GDM1 (cell line): Measurements from ENCODE around the gene PYCR2.
"Not testable (repeated sequence)": the region's sequence is repeated elsewhere in the genome, so short reads cannot be mapped to it uniquely, and the experiment has no call there.

Experiments used
- DNase-seq: peaks from one replicate; lab custom pipeline; 2025; lab: John Stamatoyannopoulos, UW

The PYCR2 gene

GRCh38 chr1:225923692-225924555 lies at the start of gene PYCR2:
PYCR2 (minus strand) TSS chr1:225924250; CDS start chr1:225924110, 140 bp downstream.
- peak; percentile 96 for DNase-seq

- DNase-seq: no peak
These were observed 49.1 kb upstream of the PYCR2 start for GRCh38 chr1:225973158-225973557.

- DNase-seq: no peak
These were observed 48.5 kb upstream of the PYCR2 start for GRCh38 chr1:225972344-225973152.

GRCh38 chr1:225970592-225971157 lies 46.6 kb upstream of the PYCR2 start:
- not testable (repeated sequence) for DNase-seq

- DNase-seq: not testable (repeated sequence)
These were observed 45.7 kb upstream of the PYCR2 start for GRCh38 chr1:225969751-225970150.

GRCh38 chr1:225965231-225965630 lies 41.2 kb upstream of the PYCR2 start:
- no peak for DNase-seq

- no peak for DNase-seq
These were observed 39.9 kb upstream of the PYCR2 start for GRCh38 chr1:225963735-225964530.

GRCh38 chr1:225962440-225962975 lies 38.5 kb upstream of the PYCR2 start:
- DNase-seq: no peak

GRCh38 chr1:225961659-225962439 lies 37.8 kb upstream of the PYCR2 start:
- no peak for DNase-seq

- DNase-seq: no peak
These were observed 34.0 kb upstream of the PYCR2 start for GRCh38 chr1:225958041-225958440.

- DNase-seq: no peak
These were observed 30.7 kb upstream of the PYCR2 start for GRCh38 chr1:225954753-225955152.

- DNase-seq: no peak
These were observed 29.3 kb upstream of the PYCR2 start for GRCh38 chr1:225953315-225953714.

- DNase-seq: peak; percentile 59
These were observed 27.0 kb upstream of the PYCR2 start for GRCh38 chr1:225950905-225951497.

GRCh38 chr1:225949041-225949440 lies 25.0 kb upstream of the PYCR2 start:
- no peak for DNase-seq

- no peak for DNase-seq
These were observed 22.8 kb upstream of the PYCR2 start for GRCh38 chr1:225946803-225947202.

- no peak for DNase-seq
These were observed 22.1 kb upstream of the PYCR2 start for GRCh38 chr1:225946082-225946620.

GRCh38 chr1:225945564-225945963 lies 21.5 kb upstream of the PYCR2 start:
- DNase-seq: no peak

GRCh38 chr1:225944951-225945350 lies 20.9 kb upstream of the PYCR2 start:
- no peak for DNase-seq

GRCh38 chr1:225944387-225944786 lies 20.3 kb upstream of the PYCR2 start:
- DNase-seq: no peak

GRCh38 chr1:225943582-225943981 lies 19.5 kb upstream of the PYCR2 start:
- DNase-seq: no peak
